HCEC 1CT (cell line): ENCODE measurements around the gene ASTN2.
A peak's percentile ranks its signal among the peaks of the same experiment; 100 is the strongest.
"Not testable (repeated sequence)": the region's sequence is repeated elsewhere in the genome, so short reads cannot be mapped to it uniquely, and the experiment has no call there.

Source experiments
- DNase-seq: peaks from one replicate; pipeline ENCODE4 v3.0.0-alpha.2; 2017

ASTN2 gene

DNA sequence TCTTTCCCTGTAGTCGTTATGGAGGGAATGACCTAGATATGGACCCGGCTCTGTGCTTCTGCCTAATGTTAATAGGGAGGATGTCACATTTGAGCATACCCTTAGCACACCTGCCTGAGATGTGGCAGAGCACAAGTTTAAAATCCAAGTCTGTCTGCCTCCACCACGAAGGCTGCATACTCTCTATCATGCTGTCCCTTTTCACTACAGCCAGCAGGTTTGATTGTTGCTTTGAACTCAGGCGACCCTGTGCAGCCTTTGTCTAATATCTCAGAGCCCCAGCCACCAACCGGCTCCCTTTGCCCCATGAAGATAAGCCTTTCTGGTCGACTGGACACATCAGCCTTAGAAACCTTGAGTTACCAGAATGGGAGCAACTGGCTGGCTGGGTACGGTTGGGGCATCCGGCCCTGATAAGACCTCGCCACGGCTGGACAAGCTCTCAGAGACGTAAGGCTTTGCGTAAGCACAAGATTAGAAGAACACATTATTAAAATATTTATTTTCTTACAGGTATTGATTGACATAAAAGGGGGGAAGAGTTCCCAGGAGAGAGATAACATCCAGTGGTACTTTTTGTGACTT lies 949.8 kb downstream of the ASTN2 start:
- no peak for DNase-seq

DNA sequence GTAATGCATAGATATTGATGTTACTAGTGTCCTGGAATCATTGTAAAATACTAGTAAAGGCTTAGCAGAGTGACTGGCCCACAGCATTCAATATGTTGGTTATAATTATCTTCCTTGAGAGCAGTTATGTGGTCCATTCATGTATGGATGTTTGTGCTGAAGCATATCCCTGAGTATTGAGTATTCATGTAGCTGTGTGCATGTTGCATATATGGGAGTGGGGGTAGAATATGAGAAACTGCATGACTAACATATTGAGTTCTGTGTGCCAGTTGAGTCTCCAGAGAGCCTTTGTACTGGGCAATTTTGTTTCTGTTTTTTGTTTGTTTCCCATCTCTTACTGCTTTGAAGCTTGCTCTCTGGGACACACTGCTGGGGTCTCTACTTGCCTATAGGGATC lies 950.4 kb downstream of the ASTN2 start:
- no peak for DNase-seq

DNA sequence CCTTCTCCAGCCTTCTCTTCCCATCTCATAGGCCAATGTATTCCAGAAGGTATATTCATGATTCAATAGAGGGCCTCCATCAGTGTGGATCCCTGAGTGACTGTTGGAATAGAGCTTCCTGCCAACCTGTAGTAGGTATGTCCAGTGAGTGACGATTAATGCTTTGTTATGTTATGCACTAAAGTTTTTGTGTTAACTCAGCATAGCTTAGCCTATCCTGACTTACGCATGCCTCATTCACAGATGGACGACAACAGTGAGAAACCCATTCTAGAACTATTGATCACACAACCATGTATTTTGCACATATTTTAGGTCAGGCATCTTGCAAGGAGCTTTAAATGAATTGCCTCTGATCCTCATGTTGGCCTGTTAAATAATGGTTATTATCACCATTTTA lies 953.2 kb downstream of the ASTN2 start:
- DNase-seq: no peak

DNA sequence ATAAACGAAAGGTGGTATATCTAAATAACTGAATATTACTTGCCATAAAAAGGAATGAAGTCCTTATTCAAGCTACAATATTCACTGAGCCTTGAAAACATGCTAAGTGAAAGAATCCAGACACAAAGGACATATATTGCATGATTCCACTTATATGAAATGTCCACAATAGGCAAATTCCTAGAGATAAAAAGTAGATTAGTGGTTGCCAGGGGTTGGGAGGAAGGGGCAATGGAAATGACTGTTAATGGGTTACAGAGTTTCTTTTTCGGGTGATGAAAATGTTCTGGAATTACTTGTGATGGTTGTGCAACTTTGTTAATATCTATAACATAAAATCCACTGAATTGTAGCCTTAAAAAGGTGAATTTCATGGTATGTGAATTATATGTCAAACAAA lies 954.8 kb downstream of the ASTN2 start:
- no peak for DNase-seq

DNA sequence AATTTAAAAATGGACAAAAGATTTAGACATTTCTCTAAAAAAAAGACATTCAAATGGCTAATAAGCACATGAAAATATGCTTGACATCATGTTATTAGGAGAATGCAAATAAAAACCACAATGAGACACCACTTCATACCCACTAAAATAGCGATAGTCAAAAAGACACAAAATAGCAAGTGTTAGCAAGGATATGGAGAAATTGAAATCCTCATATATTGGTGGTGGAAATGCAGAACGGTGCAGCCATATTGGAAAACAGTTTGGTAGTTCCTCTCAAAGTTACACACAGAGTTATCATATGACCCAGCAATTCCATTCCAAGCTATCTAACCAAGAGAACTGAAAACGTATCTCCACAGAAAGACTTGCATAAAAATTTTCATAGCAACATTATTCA lies 955.3 kb downstream of the ASTN2 start:
- DNase-seq: no peak

DNA sequence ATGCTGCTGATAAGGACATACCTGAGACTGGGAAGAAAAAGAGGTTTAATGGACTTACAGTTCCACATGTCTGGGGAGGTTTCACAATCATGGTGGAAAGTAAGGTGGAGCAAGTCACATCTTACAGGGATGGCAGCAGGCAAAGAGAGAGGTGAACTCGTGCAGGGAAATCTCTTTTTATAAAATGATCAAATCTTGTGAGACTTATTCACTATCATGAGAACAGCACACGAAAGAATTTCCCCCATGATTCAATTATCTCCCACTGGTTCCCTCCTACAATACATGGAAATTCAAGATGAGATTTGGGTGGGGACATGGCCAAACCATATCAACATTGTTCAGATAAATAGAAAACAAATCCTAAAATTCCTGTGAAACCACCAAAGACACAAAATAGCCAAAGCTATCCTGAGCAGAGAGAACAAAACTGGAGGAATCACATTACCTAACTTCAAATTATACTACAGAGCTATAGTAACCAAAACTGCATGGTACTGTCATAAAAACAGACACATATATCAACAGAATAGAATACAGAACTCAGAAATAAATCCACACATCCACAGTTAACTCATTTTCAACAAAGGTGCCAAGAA lies 958.3 kb downstream of the ASTN2 start:
- DNase-seq: no peak

DNA sequence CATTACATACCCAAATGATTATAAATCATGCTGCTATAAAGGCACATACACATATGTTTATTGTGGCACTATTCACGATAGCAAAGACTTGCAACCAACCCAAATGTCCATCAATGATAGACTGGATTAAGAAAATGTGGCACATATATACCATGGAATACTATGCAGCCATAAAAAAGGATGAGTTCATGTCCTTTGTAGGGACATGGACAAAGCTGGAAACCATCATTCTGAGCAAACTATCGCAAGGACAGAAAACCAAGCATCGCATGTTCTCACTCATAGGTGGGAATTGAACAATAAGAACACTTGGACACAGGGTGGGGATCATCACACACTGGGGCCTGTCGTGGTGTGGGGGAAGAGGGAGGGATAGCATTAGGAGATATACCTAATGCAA lies 960.3 kb downstream of the ASTN2 start:
- DNase-seq: not testable (repeated sequence)

DNA sequence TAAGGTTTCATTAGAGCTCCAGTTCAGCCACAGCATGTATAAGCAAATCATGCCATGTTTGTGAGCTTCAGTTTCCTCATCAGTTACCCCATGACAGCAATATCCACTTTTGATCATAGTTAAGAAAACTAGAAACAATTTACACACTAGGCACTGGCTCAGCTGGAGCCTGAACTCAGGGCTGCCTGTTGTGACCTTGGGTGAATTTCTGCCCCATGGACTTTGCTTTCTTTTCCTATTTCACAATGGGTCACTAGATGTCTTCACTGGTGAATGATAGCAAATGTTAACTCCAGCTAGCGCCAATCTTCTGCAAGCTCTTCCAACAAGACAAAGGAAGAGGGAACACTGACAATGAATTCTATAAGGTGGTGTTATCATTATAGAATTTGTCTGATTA lies 961.1 kb downstream of the ASTN2 start:
- no peak for DNase-seq

DNA sequence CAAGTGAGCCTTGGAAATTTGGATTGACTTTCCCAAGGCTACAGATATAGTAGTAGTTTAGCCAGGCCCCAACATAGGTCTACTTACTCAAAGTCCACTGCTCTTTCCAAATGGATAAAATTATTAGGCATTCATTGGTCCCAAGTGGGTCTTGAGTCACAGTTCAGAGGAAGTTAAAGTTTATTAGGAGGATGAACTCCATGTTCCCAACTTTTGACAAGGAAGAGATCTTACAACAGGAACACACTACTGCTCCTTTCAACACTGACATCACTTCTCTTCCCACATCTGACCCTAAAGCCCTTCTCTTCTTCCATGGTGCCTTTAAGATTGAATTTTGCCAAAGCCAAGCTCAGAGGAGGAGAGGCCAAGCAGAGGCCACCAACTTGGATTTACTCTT lies 962.2 kb downstream of the ASTN2 start:
- no peak for DNase-seq

DNA sequence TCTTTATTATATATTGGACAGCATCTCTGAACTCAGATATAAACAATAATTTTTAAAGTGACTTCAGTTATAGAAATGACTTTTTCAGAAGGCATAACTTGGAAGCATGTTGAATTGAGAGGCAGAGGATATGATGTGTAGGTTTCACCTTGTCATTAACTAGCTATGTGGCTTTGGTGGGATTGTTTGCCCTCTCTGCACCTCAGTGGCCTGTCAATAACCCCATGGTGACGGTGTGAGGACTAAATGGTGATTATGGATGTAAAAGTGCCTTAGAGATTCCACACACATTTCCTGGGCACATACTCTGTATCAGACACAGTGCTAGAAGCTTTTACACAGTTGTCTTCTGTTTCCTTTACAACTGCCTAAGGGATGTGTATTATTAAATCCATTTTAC lies 962.6 kb downstream of the ASTN2 start:
- DNase-seq: no peak

DNA sequence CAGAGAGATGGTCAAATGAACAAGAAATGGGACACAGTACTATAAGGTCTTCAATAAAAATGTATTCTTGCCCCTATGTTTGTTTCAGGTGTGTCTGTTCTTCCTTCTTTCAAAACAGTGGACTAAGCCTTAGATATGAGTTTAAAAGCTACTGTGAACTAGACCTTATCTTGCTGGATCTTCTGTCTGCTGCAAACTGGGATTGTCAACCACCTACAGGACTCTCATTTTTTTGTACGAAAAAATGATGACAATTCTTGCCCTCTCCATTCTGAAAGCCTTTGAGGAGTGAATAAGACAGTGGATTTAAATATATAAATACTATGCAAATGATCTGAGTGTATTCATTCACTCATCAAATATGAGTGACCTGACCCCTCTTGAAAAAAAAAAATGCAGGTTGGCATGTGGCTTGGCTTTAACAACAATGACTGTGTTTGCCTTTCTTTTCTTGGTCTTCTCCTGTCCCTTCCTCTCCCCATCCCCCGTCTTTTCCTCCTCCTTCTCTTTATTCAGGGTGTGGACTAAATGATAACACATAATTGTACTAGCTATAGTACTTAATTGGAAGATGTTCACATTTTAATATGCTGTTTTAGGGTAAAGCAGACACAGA lies 963.2 kb downstream of the ASTN2 start:
- no peak for DNase-seq

DNA sequence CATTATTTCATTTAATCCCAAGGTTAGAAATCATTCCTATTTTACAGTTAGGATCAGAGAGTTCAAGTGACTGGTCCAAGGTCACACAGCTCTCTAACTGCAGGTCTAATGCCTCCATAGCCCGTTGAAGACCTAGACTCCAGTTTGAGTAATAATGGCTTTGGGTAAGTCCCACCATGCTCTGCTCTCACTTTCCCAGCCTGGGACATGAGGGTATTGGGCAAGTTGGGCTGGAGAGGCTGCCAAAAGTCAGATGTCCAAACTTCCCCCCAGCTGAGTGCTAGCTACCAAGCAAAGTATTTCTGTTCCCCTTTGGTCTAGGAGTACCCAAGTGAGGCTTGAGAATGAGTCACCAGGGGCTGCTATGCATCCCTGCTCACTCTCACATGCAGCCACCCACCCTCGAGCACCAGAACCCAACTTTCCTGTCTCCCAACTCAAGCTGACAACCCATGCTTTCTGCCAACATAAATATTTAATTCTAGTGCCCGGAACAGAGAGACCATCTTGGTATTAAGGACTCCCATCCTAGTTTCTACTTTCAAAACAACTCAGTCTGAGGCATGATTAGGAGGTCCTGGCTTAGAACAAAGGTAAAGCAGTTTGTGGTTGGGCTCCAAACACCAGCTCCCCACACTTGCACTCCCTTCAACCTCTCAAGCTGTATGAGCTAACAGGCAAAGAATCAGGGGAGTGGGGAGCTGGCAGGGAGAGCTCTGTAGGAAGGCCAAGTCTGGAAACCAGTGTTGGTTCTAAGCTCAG lies 964.3 kb downstream of the ASTN2 start:
- peak; percentile 24 for DNase-seq

DNA sequence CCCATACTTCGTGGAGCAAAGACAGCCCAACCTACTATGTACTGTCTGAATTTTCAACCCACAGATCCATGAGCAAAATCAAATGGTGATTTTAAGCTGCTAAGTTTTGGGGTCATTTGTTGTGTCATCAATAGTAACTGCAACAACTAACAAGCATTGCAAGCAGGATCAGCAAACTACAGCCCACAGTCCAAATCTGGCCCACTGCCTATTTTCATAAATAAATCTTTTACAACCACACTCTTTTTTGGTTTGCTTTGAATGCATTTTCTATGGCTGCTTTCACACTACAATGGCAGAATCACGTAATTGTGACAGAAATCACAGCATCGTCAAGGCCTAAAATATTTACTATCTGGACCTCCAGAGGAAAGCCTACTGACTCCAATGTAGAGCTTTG lies 964.9 kb downstream of the ASTN2 start:
- no peak for DNase-seq

DNA sequence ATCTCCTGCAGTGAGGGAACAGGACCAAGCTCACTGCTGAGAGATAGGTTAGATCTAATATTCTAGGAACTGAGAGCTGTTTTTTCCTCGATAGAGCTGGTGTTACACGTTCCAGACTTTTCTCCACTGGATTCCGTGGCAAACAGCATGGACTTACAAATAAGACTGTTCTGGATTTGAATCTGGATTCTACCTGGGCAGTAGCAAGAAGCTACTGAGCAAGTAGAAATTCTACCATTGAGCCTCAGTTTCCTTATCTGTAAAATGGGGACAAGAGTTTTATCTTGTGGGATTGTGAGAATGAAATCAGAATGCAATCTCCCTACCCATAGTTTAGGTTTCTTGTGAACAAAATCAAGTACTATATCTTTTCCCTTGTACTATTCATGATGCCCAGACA lies 966.4 kb downstream of the ASTN2 start:
- no peak for DNase-seq

DNA sequence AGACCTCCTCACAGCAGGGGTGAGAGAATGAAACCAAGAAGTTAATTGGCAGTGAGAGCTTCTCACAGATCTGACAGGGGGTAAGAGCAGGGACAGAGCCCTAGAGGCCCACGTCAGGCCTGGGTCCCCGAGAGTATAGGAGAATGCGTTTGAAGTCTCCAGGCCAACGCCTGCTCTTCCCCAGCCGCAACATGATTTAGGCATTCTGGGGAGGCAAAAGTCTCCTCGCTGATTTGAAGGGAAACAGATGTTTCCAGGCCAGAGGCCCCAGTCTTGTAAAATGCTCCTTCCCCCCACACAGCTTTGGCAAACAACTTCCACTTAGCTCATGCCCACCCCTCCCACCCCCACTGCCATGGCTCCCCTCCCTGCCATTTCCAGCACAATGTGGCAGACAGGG lies 966.9 kb downstream of the ASTN2 start:
- DNase-seq: no peak

DNA sequence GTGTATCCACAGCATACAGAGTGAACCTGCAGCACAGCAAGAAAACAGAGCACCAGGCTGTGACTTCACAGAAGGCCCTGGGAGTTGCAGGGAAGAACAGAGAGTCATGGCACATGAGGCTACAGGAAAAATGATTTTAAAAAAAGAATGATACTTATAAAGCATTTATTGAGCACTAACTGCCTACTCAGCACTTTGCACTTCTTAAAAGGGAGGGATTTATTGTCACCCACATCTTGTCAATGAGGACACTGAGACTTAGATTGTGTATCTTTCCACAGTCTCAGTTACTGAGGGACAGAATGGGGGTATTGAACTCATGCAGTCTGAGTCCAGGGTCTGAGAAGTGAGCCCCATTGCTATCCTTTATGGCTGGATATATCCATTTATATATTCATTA lies 972.3 kb downstream of the ASTN2 start:
- DNase-seq: no peak

DNA sequence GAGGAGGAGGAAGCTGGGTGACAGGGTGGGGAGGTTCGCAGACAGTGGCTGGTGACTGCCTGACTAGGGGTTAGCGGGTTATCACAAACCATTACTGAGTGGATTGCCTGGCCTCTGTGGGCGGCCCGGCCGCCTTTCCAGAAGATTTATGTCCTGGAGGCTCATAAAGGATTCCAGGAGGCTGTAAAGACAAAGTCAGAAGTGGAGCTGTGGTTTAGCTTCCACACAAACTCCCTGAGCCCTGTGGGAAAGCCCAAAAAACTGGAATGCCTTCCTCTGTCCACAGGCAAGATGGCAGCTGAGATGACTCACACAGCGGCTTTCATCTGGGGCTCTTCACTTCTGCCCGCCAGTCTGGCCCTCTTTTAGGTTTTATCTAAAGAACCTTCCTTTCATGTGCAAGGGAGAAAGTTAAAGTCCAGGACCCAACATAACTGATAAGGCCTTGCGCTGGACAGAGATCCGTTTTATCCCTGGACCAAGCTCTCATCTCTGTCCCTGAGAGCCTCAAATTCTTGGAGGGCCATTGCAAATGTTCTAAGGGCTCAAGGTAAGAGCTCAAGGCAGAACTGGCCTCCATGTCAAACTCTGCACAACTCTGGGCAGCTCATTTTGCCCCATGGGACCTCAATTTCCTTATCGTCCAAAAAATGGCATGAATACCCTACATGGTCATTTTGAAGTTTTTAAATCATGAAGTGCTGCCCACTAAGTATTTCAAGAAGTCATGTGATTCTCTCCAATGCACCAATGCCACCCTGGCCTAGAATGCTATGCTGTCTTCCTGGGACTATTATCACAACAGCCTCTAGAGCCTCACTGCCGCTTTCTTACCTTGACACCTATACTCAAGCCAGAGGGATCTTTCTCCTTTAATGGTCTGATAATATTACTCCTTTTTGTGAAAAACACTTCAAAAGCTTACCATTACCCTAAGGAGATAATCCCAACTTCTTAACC lies 977.2 kb downstream of the ASTN2 start:
- no peak for DNase-seq

DNA sequence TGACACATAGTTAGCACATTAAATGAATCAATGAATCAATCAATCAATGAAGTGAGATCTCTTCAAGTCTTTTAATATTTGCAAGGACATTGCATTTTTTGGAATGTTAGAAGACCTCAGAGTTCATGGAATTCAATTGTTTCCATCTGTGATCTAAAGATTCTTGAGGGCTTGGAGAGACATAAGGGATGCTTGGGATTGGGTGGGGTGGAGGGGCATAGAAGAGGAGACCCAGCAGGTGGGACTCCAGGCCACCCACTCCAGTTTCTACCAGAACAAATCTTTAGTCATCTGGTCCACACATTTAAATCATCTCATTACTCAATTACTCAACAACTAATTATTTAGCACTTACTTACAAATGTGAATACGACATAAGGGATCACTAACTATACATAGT lies 978.7 kb downstream of the ASTN2 start:
- DNase-seq: no peak

DNA sequence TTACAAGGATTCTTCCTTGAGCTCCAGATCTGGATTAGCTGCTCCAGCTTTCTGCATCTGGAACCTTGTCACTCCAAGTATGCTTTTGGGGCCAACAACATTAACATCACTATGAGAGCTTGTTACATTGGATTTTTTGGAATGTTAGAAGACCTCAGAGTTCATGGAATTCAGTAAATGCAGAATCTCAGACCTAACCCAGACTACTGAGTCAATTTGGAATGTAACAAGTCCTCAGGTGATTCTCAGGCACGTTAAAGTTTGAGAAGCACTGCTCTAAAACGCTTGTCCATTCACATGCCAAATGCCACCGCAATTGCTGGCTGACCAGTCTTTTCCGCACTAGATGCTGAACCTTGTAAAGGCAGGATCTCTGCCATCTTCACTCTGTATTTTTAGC lies 979.2 kb downstream of the ASTN2 start:
- DNase-seq: no peak

DNA sequence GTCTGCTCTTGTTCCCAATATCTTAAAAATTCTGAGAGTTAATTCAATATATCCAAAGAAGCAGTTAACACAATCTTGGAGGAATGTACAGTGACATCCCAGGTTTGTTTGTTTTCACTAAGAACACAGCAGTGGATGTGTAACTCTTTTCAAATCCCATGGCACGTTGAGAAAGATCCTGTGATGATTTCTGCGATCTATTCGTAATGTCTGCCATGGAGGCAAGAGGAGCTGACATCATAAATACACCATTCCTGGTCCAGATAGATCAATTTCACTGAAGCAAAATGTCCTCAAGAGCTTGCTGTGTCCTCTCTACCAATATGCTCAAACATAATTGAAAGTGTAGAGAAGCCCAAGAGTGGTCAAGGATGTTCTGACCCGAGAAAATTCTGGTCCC lies 980.5 kb downstream of the ASTN2 start:
- DNase-seq: no peak

DNA sequence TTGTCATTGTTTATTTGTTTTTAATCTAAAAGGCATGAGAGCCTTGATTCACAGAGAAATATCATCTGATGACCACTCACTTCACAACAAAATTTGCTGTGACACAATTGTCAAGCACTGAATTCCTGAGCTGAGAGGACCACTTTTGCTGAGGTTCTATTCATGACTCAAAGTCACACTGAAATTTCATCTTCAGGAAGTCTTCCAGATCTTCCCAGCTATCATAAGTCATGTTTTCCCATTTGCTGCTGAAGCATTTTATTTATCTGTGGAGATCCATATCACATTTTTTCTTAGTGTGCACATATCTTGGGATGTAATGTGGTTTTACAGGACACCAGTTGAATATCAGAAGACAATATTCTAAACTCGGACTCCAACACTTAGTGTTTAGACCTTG lies 982.8 kb downstream of the ASTN2 start:
- DNase-seq: no peak

DNA sequence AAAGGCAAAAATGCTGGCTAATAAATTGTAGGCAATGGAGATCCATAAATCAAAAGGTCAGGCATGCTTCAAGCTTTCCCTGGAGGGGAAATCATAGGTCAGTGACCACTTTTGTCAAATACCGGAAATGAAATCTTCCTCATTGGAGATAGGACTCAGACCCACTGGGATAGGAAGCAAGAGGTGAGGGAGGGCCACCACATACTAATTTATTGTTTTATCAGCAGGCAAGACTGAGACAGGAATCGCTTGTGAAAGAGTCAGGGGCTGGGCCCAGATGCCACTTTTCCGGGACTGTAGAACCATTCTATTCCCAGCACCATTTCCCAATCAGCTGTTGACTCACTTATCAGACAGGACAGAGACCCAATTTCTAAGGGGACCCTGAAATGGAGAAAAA lies 984.0 kb downstream of the ASTN2 start:
- no peak for DNase-seq

DNA sequence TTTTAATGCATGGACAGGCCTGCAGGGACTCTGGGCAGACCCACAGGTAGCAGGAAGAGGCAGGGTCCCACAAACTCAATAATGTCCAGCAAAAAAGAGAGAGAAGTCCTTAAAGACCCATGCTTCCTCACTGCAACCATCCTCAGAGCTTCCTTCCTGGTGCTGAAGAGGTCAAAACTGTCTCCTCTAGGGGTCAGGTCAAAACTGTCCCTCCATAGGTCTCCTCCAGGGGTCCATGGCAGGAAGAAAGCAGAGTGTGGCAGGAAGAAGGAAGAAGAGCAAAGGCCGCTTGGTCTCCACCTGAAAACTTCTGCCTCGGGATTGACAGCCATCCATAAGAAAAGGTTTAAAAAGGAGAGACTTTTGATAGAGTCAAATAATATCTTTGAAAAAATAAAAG lies 989.6 kb downstream of the ASTN2 start:
- DNase-seq: no peak
